G401.6 (cell line): ENCODE results near the gene RNPEPL1.
"Not testable (repeated sequence)": the region's sequence is repeated elsewhere in the genome, so short reads cannot be mapped to it uniquely, and the experiment has no call there.

ENCODE experiments used
- FAIRE-seq: peaks from 2 replicates; lab custom pipeline; 2012; peaks lifted over from hg19 to GRCh38; lab: Jason Lieb, UNC

The RNPEPL1 gene

DNA sequence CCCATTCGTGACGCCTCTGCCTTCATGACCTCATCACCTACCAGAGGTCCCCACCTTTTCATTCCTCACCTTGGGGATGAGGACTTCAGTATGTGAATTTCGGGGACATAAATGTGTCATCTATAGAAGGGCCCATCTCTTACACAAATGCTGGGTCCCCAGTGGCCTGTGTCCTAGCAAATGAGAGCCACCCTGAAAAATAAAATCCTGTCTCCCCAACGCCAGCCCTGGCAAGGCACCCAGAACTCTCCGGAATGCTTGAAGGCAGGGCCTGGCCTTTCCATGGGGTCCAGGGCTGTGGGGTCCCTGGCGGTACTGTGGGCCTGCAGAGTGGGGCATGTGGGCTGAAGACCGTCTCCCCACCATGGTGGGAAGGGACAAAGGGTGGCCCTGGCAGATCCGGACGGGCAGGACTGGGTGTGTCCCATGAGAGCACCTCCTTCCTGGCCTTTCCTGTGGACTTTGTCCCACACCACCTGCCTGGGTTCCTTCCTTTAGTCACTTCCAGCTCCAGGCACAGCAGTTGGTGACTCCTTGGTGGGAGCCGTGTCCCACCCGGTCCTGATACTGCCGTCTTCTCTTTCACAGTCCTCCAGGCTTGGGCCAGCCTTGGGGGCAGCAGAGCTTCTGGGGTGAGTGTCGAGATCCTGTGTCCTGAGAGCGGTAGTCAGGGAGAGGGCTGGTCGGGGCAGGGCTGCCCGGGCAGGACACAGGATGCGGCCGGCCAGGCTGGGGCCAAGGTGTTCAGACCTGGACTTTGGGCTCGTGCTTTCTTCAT lies 36.8 kb downstream of the RNPEPL1 start:
- FAIRE-seq = no peak

DNA sequence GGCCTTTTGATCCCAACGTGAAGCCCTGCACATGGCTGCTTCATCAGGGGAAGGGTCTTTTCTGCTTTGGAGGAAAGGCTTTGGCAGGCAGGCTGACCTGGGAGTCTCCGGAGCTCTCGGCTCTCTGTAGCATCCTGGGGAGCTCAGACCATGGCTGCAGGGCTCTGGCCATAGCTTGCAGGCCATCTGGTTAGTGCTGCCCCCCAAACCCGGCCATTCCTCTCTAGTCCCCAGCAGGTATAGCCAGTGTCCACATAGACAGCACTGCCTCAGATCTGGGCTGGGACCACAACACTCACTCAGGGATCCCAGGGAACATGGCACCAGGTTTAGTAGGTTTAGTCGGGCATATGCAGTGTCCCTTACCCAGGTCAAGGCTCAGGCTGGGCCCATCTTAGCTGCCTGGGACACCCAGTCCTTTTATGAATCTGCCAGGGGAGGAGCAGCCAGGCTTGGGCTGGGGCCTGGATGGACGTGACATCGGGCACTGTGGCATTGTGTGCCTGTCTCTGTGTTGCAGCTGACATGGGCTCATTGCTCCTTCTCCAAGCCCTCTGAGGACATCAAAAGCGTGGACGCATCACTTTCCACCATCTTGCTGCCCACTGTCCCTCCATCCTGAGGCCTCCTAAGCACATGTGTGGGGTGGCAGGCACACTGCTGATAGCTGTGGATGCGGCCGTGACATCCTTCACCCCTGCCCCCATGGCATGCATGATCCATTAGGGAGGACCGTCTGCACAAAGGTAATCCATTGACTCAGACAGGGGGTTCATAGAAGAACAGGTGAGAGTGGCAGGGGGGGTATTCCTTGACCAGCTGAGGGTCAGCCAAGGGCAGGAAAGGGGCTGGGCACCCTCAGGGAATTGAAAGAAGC lies 37.8 kb downstream of the RNPEPL1 start:
- FAIRE-seq = no peak

DNA sequence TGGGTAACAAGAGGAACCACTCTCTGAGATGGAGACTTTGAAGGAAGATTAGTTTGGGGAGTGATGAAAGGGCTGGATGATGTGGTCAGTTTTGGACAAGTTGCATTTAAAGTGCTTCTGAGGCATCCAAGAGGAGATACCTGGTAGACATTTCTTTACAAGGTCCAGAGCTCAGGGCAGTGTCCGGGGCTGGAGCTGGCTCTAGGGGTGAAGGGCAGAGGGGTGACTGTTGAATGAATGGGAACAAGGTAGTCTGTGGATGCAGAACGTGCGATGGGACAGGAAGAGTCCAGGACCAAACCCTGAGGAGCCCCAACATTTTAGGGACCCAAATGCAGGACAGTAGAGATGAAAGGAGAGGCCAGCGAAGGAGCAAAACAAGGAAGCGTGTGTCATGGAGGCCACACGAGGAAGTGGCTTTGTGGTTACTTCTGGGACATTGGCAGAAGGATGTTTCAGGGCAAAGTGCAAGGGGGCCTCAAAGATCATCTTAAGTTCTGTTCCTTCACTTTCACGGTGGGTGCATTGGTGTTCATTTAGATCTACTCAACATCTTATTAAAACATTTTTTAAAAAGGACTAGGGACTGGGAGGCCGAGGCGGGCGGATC lies 43.4 kb downstream of the RNPEPL1 start:
- no peak for FAIRE-seq

DNA sequence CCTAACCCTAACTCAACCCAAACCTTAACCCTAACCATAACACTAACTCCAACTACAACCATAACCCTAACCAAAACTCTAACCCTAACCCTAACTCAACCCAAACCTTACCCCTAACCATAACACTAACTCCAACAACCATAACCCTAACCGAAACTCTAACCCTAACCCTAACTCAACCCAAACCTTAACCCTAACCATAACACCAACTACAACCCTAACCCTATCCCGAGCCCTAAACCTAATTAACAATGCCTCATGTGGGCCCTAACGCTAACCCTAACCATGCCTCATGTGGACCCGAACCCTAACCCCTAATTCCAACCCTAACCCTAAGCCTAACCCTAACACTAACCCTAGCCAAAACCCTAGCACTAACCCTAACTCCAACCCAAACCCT lies 45.5 kb downstream of the RNPEPL1 start:
- no peak for FAIRE-seq

DNA sequence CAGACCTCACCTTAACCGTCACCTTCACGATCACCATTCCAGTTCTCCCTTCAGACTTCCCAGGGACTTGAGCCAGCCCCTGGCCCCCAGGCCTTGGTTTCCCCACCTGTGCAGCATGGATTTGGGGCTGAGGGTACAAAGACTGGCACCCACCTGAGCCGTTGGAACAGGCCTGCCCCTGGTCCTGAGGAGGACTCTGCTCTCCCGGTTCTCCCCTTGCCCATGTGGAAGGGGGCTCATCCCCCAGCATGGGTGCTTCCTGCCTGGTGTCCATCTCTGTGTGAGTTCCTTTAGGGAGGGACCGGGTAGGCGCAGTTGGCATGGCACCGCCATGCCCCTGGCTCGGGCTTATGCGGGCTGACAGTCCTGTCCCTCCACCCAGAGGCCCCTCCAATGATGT lies 46.1 kb downstream of the RNPEPL1 start:
- FAIRE-seq = no peak

DNA sequence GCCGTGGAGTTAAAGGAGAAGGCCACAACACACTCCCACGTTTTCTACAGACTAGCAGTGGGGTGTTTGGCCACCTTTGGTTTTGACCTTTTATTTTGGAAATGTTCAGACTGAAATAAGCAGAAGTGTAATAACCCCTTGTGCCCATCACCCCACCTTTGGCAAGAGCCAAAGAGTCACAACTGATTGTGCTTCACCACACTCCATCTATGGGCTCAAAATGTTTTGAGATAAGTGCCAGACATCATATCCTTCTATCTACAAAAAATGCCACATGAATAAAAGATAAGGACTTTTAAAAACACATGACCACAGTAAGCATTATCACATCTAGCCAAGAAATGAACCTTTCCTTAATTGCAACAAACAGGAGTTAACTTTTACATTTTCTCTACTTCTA lies 47.1 kb downstream of the RNPEPL1 start:
- FAIRE-seq = no peak

DNA sequence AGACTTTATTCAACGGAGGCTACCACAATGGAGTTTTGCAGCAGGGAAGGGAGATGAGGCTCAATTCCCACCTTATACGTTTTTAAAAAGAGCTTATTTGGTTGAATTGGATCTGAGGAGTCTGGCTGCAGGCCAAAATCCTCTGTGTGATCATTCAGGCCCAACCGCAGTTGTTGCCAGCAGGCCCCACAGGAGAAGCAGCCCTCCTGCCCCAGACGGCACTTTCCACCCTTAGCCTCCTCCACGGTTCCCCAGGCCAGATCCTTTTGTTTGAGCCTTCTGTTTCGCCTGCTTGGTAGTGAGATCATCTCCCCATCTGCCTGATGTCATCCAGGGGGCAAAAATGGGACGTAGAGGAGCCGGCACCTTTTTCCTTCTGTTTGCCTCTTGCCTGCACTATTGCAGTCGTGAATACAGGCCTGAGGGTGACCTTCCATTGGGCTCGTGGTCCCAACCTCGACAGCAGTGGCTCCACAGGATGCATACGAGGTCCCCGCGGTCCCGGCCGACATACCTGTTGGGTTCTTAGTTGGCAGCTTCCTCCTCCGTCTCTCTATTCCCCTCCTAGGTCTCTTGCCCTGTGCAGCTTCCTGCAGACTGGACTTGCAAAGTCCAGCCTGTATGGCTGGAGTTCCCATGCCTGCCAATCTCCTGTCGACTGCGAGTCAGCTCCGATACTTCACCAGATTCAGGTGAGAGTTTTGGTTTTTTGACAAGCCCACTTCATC lies 47.7 kb downstream of the RNPEPL1 start:
- no peak for FAIRE-seq

DNA sequence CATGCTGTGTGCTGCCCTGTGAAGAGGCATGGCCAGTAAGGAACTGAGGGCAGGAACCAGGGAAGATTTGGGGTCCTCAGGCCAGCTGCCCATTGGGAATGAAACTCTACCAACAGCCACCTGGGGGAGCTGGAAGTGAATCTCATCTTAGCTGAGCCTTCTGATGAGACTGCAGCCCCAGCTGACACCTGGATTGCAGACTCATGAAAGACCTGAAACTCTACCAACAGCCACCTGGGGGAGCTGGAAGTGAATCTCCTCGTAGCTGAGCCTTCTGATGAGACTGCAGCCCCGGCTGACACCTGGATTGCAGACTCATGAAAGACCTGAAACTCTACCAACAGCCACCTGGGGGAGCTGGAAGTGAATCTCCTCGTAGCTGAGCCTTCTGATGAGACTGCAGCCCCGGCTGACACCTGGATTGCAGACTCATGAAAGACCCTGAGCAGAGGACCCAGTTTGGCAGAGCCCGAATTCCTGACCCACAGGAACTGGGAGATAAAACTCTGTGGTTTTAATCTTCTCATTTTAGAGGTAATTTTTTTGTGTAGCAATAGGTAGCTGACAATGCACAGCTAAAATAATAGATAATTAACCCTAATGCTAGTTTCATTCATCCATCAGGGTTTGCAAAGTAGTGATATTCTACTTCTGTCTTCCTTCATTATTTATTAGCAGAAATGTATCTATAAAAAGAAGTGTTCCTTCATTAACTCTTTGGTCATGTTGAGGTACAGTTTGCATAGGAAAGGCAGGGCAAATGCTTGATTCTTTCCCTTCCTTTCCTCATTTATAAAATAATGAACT lies 48.8 kb downstream of the RNPEPL1 start:
- FAIRE-seq = not testable (repeated sequence)

DNA sequence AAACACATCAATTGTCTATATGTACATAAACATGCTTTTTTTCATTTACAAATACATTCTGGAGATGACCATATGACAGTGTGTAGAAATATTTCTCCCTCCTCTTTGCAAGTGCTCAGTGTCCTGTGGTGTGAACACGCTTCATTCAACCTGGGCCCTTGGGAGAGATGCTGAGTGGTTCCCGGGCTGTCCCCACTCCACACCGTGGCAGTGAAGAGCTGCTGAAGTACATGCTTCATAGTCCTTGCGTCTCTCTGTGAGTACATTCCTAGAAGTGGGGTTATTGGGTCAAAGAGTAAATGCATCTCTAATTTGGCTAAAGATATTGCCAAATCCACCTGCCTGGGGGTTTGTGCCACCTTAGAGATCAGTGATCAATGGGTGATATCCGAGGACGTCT lies 50.5 kb downstream of the RNPEPL1 start:
- FAIRE-seq = no peak

DNA sequence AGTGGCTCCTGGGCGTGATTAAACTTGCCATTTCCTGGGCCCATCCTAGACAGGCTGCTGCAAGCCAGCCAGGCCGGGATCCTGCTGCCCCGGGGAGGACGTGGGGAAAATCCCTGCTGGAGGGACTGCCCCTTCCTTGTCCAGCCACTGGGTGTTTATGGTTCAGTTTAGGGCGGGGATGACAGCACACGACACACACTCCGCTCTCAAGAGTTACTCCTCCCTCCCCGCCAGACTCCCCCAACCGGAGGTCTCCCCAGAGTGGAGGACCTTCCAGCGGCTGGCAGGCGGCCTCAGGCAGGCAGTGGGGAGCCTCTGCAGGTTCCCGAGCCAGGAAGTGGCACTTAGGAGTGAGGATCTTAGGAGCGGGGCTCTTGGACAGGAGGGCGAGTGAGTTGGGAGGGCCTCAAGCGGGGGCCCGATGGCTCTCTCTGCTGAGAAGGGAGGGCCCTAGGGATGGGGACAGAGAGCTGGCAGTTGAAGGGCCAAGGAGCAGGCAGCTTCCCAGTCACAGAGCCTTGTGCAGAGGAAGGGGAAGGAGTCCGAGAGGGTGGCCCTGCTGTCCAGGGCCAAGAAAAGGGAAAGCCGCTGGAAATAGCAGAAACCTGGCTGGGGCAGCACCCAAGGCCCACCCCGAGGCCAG lies 51.3 kb downstream of the RNPEPL1 start:
- no peak for FAIRE-seq

DNA sequence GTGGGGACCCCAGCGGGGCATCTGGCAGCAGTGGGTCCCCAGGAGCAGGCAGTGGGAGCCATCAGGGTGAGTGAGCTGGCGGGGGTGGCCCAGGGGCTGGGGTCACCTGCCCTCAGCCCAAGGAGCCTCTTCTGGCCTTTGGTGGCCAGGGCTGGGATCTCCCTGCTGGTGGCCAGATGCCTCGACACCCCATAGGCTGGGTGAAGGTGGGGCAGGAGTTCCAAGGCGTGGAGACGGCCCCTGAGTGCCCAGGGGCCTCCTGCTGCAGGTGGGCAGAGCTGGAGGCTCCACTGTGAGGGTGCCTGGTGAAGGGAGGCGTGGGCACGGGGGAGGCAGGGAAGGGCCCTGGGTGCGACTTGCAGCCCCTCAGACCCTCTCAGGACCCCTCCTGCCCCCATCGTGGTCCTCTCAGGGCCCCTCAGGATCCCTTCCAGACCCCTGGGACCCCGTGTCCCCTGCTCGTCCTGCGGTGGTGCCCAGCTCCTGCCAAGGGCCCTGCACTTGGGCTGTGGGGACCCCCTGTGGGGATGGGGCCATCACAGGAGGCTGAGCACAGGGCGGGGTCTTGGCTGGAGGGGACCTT lies 52.0 kb downstream of the RNPEPL1 start:
- FAIRE-seq = no peak

DNA sequence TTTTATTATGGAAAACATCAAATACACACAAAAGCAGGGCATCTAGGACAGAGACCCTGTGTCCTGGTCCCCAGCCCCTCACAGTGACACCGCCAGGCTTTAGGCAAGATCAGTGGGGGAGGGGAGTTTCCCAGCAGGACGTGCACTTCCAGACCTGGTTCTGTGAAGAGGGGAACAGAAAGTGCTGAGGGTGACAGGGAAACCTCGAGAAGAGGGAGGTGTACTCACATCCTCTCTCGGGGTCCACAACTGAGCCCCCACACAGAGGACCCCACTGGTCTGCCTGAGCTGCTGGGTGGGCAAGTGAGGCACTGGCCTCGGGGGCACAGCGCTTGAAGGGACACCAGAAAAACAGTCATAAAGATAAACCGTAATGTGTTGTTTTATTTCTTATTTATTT lies 52.6 kb downstream of the RNPEPL1 start:
- no peak for FAIRE-seq

DNA sequence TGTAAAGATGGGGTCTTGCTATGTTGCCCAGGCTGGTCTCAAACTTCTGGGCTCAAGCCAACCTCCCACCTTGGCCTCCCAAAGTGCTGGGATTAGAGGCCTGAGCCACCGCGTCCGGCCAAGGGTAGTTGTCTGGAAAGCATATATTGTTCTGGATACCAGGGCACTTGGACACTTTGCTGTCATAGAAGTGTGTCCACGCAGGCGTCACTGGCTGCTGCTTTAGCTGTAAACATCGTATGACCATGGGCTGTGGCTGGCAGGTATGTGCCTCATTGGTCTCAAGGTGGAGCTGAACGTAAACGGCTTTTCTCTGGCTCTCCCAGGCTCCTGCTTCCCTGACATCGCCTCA lies 53.8 kb downstream of the RNPEPL1 start:
- FAIRE-seq = no peak

DNA sequence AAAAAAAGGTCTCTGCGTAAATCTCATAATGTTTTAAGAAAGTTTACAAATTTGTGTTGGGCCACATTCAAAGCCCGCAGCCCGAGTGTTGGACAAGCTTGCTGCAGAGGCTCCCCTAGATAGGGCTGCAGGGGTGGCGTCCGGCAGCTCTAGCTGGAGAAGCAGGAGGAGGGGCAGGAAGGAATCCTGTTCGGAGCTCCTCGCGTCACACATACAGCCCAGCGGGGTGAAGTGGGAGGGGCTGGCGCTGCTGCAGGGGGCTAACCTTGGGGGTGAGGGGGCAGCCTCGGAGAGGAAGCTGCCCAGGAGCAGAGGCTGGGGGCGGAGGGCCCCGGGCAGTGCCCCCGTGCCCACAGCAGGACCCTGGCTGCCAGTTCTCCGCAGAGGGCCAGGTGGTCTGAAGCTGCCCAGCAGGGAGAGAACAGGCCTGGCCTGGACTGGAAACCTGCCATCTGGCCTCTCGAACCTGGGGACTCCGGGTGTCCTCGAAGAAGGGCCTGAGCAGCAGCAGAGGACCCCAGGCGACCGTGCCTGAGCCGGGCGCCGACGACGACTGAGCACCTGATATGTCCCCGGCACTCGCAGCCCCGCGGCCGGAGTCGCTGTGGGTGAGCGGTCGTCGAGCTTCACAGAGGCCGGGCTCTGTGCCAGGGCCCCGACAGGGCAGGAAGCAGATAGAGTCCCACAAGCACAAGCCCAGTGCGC lies 54.4 kb downstream of the RNPEPL1 start:
- no peak for FAIRE-seq

DNA sequence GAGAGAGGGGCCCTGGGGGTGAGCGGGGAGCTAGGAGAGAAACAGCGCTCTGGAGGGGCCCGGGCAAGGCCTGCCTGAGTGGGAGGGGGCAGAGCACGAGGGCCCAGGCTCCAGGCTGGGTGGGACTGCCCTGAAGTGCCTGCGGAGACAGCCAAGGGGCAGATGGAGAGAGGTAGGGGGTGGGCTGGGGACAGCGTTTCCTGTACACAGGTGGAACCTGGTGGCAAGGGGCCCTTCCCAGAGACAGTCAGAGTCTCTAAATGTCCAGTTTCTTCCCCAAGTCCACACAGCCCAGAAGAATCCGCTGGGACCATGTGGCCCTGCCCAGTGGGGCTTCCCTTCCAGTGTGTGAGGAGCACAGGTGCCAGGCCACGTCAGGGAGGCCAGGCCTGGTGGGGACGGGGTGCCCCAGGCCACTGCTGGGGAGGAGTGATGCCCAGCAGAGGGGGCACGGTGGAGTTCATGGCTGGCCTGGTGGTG lies 55.3 kb downstream of the RNPEPL1 start:
- FAIRE-seq = no peak

DNA sequence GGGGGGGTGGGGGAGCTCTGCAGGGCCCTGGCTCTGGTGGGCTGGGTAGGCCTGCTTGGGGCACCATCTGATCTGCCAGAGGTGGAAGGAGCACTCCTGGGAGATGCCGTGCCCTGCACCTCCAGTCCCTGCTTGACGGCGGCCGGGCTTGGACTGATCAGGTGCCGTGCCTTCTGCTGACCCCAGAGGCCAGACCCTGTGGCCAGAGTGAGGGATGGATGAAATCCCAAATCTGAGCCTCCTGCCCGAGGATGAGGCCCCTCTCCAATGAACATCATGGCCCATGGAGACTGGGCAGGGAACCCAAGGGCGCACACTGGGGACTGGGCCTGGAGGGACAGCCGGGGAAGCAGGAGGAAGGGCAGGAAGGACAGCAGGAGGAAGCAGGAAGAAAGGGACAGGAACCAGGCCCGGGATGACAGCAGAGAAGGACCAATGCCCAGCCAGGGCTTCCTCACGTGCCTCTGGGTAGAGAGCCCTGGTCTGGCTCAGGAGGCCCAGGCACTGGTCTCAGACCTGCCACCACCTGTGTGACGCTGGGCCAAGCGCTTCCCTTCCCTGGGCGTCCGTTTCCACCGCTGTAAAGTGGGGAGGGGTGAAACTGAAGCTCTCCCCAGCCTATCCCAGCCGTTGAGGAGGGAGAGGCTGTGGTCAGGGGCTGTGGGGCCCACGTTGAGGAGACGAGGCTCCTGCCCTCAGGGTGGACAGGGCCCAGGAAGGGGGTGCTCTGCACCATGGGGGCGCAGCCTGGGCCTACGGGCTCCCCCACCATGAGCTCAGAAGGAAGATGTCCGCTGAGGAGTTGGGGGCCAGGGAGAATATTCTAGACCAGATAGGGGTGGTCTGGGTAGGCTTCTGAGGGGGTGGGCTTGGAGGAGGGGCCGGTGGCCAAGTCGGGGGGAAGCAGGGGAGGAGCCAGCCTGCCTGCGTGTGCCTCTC lies 56.0 kb downstream of the RNPEPL1 start:
- FAIRE-seq = no peak

DNA sequence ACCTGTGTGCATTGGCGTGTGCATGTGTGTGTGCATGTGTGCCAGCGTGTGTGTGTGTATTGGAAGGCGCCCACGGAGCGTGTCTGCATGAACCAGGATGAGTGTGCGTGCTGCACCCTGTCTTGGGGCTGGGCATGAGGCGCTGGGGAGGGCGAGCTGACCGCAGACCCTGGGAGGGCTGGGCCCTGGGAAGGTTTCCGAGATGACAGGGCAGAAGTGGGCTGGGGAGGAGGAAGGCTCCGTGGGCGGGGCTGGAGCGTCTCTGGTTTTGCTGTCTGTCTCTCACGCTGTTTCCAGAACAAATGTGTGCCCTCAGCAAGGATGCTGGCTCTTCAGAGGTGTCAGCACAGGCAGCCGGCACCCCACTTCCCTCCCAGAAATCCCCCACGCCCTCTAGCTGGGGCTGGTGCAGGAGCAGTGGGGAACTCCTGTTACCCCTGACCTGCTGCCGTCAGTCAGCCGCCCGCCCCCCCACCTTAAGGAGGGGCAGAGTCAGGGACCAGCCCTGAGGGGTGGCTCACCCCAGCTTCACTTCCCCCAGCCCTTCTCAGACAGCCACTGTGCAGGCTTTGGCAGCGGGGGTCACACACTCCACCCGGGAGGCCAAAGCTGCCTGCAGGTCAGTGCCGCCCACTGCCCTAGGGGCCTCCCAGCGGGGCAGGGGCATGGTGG lies 56.8 kb downstream of the RNPEPL1 start, which contains the start of gene GPR35:
Gene GPR35, plus strand, starts transcription at position 531 of the 672 bp plus-strand sequence. CDS start 4,473 bp downstream, outside the sequence.
- FAIRE-seq = no peak
